IMR-90 (cell line): ENCODE data around the gene ERMARD. TPM values are rescaled to one million over a fixed set of nuclear protein-coding genes. Genes with fewer than 3 reads are reported as not detected.

Experiments used
- ATAC-seq: fragments of 200-7000 bp; cut with Tn5 transposase; 2 replicates; pipeline ENCODE4 v1.9.1; 2020; ENCODE audit warnings: low read depth, mild to moderate bottlenecking, moderate library complexity
- BruUV-seq: library from RNA; stranded (reverse); fragments of 400-500 nt; replicated peaks from 2 replicates; lab custom pipeline; 2021; lab: Mats Ljungman, UMichigan
- CTCF ChIA-PET: fragments of 300-600 bp; formaldehyde crosslinking; extraction: SDS; loops from one replicate; lab custom pipeline; 2021; ENCODE audit warnings: antibody characterized with exemption; lab: Yijun Ruan, JAX
- POLR2A ChIA-PET: fragments of 300-600 bp; sonication (Branson Sonifier 250); formaldehyde crosslinking; loops from one replicate; lab custom pipeline; 2022; ENCODE audit warnings: antibody characterized with exemption; ENCODE audit not compliant: unreplicated experiment; lab: Charles Lee
- DNase-seq: peaks from one replicate; pipeline ENCODE4 v3.0.0; 2013
- H2AFZ ChIP-seq: replicated peaks from 2 replicates; pipeline ENCODE3; 2013; ENCODE audit warnings: low read length, mild to moderate bottlenecking; ENCODE audit not compliant: poor library complexity
- H2AK5ac ChIP-seq: 2 replicates; pipeline ENCODE4 v1.6.1; 2013; ENCODE audit warnings: low read depth, low read length, inconsistent platforms
- H2AK9ac ChIP-seq: replicated peaks from 2 replicates; pipeline ENCODE3; 2013; ENCODE audit warnings: mild to moderate bottlenecking, low read depth, low read length, moderate library complexity; ENCODE audit not compliant: poor library complexity
- H2BK120ac ChIP-seq: 2 replicates; pipeline ENCODE4 v1.6.1; 2013; ENCODE audit warnings: low read depth, low read length, inconsistent platforms
- H2BK15ac ChIP-seq: 3 replicates; pipeline ENCODE4 v1.6.1; 2013; ENCODE audit warnings: low read depth, low read length, inconsistent platforms
- H2BK20ac ChIP-seq: 2 replicates; pipeline ENCODE4 v1.6.1; 2013; ENCODE audit warnings: low read depth, mild to moderate bottlenecking, inconsistent platforms, low read length, moderate library complexity
- H2BK5ac ChIP-seq: 2 replicates; pipeline ENCODE4 v1.6.1; 2013; ENCODE audit warnings: mild to moderate bottlenecking, low read depth, low read length, inconsistent platforms; ENCODE audit not compliant: poor library complexity, severe bottlenecking
- H3K14ac ChIP-seq: replicated peaks from 2 replicates; pipeline ENCODE4 v1.6.1; 2013; ENCODE audit warnings: low read depth, low read length, inconsistent platforms
- H3K18ac ChIP-seq: 2 replicates; pipeline ENCODE4 v1.6.1; 2013; ENCODE audit warnings: low read depth, low read length, control low read depth
- H3K23ac ChIP-seq: 2 replicates; pipeline ENCODE4 v1.6.1; 2013; ENCODE audit warnings: low read depth, low read length, inconsistent platforms
- H3K27ac ChIP-seq: 2 replicates; pipeline ENCODE4 v1.5.1; 2013; ENCODE audit warnings: mild to moderate bottlenecking, control low read depth, low read length; ENCODE audit not compliant: insufficient read depth
- H3K27me3 ChIP-seq: 2 replicates; pipeline ENCODE4 v1.6.1; 2013; ENCODE audit warnings: low read length; ENCODE audit not compliant: control insufficient read depth, insufficient read depth
- H3K36me3 ChIP-seq: 2 replicates; pipeline ENCODE4 v1.6.1; 2013; ENCODE audit warnings: low read length, mixed read lengths; ENCODE audit not compliant: control insufficient read depth, insufficient read depth
- H3K4ac ChIP-seq: 2 replicates; pipeline ENCODE4 v1.6.1; 2013; ENCODE audit warnings: low read depth, low read length, inconsistent platforms
- H3K4me1 ChIP-seq: 2 replicates; pipeline ENCODE4 v1.6.1; 2013; ENCODE audit warnings: low read length, mixed read lengths; ENCODE audit not compliant: control insufficient read depth, insufficient read depth
- H3K4me2 ChIP-seq: 2 replicates; pipeline ENCODE4 v1.6.1; 2013; ENCODE audit warnings: low read depth, mild to moderate bottlenecking, control low read depth, low read length, moderate library complexity
- H3K4me3 ChIP-seq: 2 replicates; pipeline ENCODE4 v1.5.1; 2013; ENCODE audit warnings: low read depth, mild to moderate bottlenecking, control low read depth, low read length, moderate library complexity; ENCODE audit not compliant: insufficient read depth
- H3K56ac ChIP-seq: 2 replicates; pipeline ENCODE4 v1.6.1; 2013; ENCODE audit warnings: low read length, inconsistent platforms; ENCODE audit not compliant: insufficient read depth; ENCODE audit errors: extremely low read depth
- H3K79me1 ChIP-seq, 2 experiments: 2 replicates each; pipeline ENCODE4 v1.6.1; 2013; ENCODE audit warnings: low read length in 2 of 2, inconsistent platforms in 1 of 2, low read depth in 1 of 2
- H3K9ac ChIP-seq: 2 replicates; pipeline ENCODE4 v1.6.1; 2013; ENCODE audit warnings: low read depth, low read length, control low read depth
- H3K9me1 ChIP-seq: 2 replicates; pipeline ENCODE4 v1.6.1; 2013; ENCODE audit warnings: low read length, inconsistent platforms; ENCODE audit not compliant: insufficient read depth
- H3K9me3 ChIP-seq: 2 replicates; pipeline ENCODE4 v1.6.1; 2013; ENCODE audit warnings: low read length; ENCODE audit not compliant: control insufficient read depth, insufficient read depth
- H4K20me1 ChIP-seq: 2 replicates; pipeline ENCODE4 v1.6.1; 2013; ENCODE audit warnings: low read length, inconsistent platforms; ENCODE audit not compliant: insufficient read depth
- H4K5ac ChIP-seq: 2 replicates; pipeline ENCODE4 v1.6.1; 2013; ENCODE audit warnings: mild to moderate bottlenecking, low read depth, low read length, control low read depth
- H4K8ac ChIP-seq, 2 experiments: 2 replicates each; pipeline ENCODE4 v1.6.1; 2013; ENCODE audit warnings: low read depth in 2 of 2, low read length in 2 of 2, control low read depth in 1 of 2, inconsistent platforms in 1 of 2
- H4K91ac ChIP-seq: 2 replicates; pipeline ENCODE4 v1.6.1; 2013; ENCODE audit warnings: low read depth, low read length, inconsistent platforms; ENCODE audit not compliant: insufficient read depth
- FOS ChIP-seq: fragments of 150-350 bp; IDR thresholded peaks from 2 replicates; pipeline ENCODE4 v1.6.1; 2016; ENCODE audit warnings: low read depth, low read length
- MAZ ChIP-seq: IDR thresholded peaks from 2 replicates; pipeline ENCODE4 v1.6.1; 2012; ENCODE audit warnings: low read depth, mild to moderate bottlenecking, low read length, improper control_type of control experiment, moderate library complexity, borderline replicate concordance
- RFX5 ChIP-seq: IDR thresholded peaks from 2 replicates; pipeline ENCODE4 v1.8.0; 2012; ENCODE audit warnings: low read depth, mild to moderate bottlenecking, low read length, moderate library complexity
- WGBS, 2 experiments: methylation state at CpG; one replicate each; pipeline versions ENCODE4 v1.1.5 to v1.1.7; 2013; ENCODE audit warnings: missing lambda C conversion rate in 2 of 2; ENCODE audit not compliant: insufficient read length in 1 of 2; ENCODE audit errors: extremely low coverage in 2 of 2; 5-methylcytosine and 5-hydroxymethylcytosine counted together
- dilution Hi-C: fragments of 300-500 bp; cut with HindIII; formaldehyde crosslinking; loops from one replicate; pipeline ENCODE4 v1.14.3; 2018; ENCODE audit warnings: low sequenced_read_pairs; ENCODE audit not compliant: unreplicated experiment
- in situ Hi-C: fragments of 300-500 bp; cut with MboI; formaldehyde crosslinking; loops from 3 replicates; pipeline ENCODE4 v1.14.3; 2019; ENCODE audit warnings: low sequenced_read_pairs, inconsistent platforms, mixed read lengths
- intact Hi-C: fragments of 100-400 bp; cut with micrococcal nuclease; formaldehyde crosslinking; loops from 2 replicates; pipeline ENCODE4 v1.10.0; 2022
- polyA plus RNA-seq, 3 experiments: library from polyadenylated mRNA; depleted of rRNA; stranded (reverse); fragments of >200 nt; gene quantifications; 2 replicates each; pipeline ENCODE4 v1.2.3, GENCODE V29; 2012; ENCODE audit warnings: low replicate concordance in 1 of 3
- total RNA-seq: library from RNA; depleted of rRNA; stranded (reverse); fragments of >200 nt; gene quantifications from 2 replicates; pipeline ENCODE4 v1.2.3, GENCODE V29; 2012
- TF ChIP-seq, protein P1 (sequence below): conservative IDR thresholded peaks from 2 replicates; pipeline ENCODE4 v1.5.1; 2012; ENCODE audit warnings: mild to moderate bottlenecking, low read depth, low read length, improper control_type of control experiment

ERMARD gene
- total and polyA plus RNA-seq, 2 of the 4 experiments (the other 2 are of a cell fraction), result 15.1 to 25.4 TPM

DNA sequence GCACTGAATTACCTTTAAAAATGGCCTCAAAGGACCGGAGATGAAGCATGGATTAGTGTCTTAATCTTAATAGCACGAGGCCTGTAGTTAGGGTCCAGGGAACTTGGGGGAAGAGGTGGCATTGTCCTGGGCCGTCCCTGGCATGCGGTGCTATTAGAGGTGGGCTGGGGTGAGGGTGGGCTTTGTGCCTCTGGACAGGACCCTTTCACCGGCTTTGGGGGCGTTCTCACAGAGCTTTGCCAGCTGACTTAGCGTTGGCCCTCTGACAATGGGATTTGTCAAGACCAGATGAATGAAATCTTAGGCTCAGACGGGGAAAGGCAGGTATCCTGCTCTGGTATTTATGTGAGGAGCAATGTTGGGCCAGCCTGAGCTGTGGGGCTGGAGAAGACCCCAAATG, 59.6 kb downstream of the ERMARD start:
- ATAC-seq, result no peak

More for the DNA sequence above, 59.6 kb downstream of the ERMARD start:
- no peak overlapping the region for H2AFZ ChIP-seq
- no peaks in the 10 kb centered on the region for H3K4me1 ChIP-seq
- DNase-seq, result no peak
- no peak overlapping the region for H3K4ac ChIP-seq
- no peak overlapping the region for H3K56ac ChIP-seq
- BruUV-seq, result no TSS peak
- no peaks in the 10 kb centered on the region for H3K36me3 ChIP-seq
- intact Hi-C loops (no loop called here), dilution Hi-C loops (no loop called here), in situ Hi-C loops (no loop called here)
- H3K4me3 ChIP-seq, result no peak overlapping the region
- no peak overlapping the region for H3K4me2 ChIP-seq
- no peak overlapping the region for H2BK120ac ChIP-seq
- H3K9me1 ChIP-seq, result no peaks in the 10 kb centered on the region
- no peak overlapping the region for H3K14ac ChIP-seq
- no peak overlapping the region for H4K5ac ChIP-seq
- H4K91ac ChIP-seq, result no peak overlapping the region
- H2BK15ac ChIP-seq, result no peak overlapping the region
- H3K23ac ChIP-seq, result no peak overlapping the region
- H3K9ac ChIP-seq, result no peak overlapping the region
- H4K8ac ChIP-seq, result no peak overlapping the region
- H3K27ac ChIP-seq, result no peak overlapping the region
- H3K27me3 ChIP-seq, result peaks cover 18% of the 10 kb centered on the region; the same call in 1 of the 2 replicates
- H3K9me3 ChIP-seq, result no peaks in the 10 kb centered on the region
- H2AK5ac ChIP-seq, result no peak overlapping the region
- POLR2A ChIA-PET, result no interaction called here
- WGBS, 2 experiments, result 78% methylated on average over 6 of the region's 8 CpGs; no CpG with 5 or more reads in 1 of the 2 experiments
- H3K79me1 ChIP-seq, result no peaks in the 10 kb centered on the region
- H2BK5ac ChIP-seq, result no peak overlapping the region
- CTCF ChIA-PET, result interaction anchor here (1.1 kb wide), 1 partner anchor 21 kb away, joined by 3 read pairs; no protein-coding TSS in a partner anchor
- H2BK20ac ChIP-seq, result no peak overlapping the region
- H2AK9ac ChIP-seq, result no peak overlapping the region
- no peak for TF ChIP-seq RFX5
- TF ChIP-seq MAZ, result no peak
- TF ChIP-seq, protein P1, sequence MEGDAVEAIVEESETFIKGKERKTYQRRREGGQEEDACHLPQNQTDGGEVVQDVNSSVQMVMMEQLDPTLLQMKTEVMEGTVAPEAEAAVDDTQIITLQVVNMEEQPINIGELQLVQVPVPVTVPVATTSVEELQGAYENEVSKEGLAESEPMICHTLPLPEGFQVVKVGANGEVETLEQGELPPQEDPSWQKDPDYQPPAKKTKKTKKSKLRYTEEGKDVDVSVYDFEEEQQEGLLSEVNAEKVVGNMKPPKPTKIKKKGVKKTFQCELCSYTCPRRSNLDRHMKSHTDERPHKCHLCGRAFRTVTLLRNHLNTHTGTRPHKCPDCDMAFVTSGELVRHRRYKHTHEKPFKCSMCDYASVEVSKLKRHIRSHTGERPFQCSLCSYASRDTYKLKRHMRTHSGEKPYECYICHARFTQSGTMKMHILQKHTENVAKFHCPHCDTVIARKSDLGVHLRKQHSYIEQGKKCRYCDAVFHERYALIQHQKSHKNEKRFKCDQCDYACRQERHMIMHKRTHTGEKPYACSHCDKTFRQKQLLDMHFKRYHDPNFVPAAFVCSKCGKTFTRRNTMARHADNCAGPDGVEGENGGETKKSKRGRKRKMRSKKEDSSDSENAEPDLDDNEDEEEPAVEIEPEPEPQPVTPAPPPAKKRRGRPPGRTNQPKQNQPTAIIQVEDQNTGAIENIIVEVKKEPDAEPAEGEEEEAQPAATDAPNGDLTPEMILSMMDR, result no peak
- TF ChIP-seq FOS, result no peak
- no peak overlapping the region for H3K18ac ChIP-seq
- no peaks in the 10 kb centered on the region for H4K20me1 ChIP-seq
